IPS DF 4.7 (cell line): ENCODE results near the gene AKR7A3.
A peak's percentile ranks its signal among the peaks of the same experiment; 100 is the strongest.

Experiments used
- DNase-seq: peaks from one replicate; pipeline ENCODE4 v3.0.0-alpha.2; 2013; ENCODE audit warnings: low spot score; ENCODE audit errors: extremely low read depth

The AKR7A3 gene

DNA sequence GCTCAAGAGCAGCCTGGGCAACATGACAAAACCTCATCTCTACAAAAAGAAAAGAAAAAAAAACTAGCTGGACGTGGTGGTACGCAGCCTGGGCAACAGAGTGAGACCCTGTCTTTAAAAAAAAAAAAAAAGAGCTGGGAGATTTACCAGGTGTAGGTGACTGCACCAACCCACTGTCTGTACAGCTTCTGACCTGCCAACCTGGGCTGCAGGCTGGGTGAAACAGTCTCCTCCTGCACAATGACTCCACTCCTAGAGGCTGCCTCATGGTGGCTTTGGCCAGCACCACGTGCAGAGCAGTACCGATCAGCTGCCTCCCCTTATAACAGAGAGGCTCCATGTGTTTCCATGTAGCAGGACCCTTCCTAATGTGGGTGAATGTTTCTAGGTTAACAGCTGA lies 33.3 kb downstream of the AKR7A3 start:
- no peak for DNase-seq

DNA sequence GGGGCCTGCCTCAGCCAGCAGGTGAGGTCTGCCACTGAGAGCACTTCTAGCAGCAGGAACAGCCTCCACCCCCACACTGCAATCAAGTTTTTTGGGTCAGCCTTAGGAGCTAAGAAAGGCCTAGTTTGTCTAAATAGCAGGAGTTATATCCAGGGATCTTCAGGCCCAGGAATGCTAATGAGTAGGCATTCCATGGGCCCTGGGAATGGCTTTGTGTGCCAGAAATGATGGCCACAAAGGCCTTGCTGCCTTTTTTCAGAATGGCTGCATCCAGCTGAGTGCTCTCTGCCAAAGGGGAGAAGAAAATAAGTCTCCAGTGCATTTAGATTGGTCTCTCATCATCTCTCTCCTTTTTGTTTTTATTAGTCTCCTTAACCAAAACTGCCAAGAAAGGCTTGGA lies 34.2 kb downstream of the AKR7A3 start:
- no peak for DNase-seq

DNA sequence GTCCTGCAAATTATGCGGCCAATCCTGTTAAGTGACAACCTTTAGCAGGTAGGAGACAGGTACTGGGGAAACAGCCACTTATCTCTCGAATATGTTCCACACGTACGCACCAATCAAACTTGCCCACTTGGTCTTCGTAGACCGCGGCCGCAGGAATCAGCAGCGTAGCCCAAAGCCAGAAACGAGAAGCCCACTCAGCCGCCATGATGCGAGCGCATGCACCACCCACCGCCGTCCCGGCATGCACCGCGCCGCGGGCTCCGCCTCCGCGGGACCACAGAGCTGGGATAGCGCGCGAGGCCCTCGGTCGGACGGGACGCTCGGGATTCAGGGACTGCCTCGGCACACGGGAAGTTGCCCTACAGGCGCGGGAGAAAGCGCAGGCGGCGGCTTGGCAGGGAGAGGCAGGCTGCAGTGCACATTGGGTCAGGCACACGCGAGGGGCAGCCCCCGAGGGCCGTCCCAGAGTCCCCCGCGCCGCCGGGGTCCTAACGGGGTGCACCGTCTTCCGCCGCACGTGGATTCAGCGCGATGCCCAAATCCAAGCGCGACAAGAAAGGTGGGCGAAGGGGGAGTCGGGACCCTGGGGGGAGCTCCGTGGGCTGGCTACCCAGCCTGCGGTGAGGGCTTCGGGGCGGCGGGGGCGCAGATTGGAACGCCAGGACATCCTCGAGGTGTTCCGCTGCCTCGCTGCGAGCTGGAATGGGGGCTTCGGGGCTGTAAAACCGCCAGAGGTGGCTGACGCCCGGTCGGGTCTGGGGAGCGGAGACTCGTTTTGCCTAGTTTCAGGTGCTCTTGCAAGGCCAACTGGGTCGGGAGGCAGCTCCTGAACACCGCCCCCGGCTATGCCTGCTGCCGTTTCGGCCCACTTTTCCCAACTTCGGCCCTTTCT lies 37.0 kb downstream of the AKR7A3 start, which contains the start of the genes EMC1 and MRTO4:
TSS of gene EMC1 (minus strand) at position 220 of the 892 bp plus-strand sequence. CDS start at position 205, 15 bp downstream.
TSS of gene MRTO4 (plus strand) at position 501 of the 892 bp plus-strand sequence. CDS start at position 532, 31 bp downstream.
- DNase-seq = peak; percentile 60

DNA sequence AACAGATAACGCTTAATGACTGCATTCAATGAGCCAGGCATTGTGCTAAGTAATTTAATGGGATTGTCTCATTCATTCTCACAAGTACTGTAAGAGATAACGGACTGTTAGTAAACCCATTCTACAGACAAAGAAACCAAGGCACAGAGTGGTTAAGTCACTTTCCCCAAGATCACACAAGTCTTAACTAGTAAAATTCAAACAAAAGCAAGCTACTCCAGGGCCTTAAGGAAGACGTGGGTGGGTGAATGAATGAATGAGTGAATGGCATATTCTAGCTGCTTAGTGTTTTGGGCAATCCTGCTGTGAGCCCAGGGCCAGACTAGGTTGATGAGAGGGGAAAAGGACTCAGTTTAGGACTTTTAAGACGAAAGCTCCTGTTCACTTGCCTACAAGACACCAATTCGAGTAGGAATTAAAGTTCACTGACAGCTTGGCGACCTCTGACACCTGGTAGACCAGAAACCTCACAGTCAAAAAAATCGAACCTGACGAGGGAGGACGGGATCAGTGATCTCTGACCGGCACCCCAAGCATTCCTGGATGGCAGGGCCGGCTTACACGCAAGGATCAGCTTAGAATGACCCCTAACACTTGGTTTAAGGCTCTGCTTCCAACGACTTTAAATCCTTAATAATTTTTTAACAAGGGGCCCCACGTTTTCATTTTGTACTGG lies 37.8 kb downstream of the AKR7A3 start:
- no peak for DNase-seq

DNA sequence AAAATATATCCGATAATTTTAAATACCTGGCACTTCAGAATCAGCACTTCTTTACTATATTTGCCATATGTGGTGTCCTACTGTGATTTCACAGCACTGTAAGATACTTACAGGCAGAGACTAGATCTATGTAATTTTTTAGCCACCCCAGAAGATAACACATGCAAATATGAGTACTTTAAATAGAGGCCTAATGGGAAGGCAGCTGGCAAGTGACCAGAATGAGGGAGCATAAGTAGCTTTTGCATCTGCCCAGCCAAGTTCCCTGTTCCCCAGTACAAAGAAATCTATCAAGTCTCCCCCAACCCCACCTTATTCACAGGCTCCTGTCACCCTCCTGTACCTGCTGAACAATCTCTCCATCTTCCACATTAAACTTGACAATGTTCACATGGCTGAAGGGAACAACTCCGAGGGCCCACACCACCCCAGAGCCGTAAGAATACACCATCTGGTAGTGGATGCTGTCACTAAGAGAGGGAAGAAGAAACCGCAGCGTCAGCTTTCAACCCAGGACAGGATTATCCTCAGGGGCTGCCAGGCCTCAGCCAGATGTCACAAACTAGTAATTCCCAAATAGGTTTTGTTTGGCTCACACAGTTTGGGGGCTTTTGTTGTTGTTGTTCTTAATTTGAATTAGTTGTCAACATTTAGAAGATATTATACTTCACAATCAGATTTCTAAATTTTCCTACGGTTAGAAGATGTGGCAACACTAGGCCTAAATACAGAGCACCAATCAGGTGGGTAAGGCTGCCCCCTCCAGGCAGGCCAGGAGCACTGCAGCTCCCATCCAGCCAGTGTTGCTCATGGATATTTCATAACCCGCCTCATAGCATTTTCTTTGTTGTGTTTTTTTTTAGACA lies 47.7 kb downstream of the AKR7A3 start:
- DNase-seq = no peak

DNA sequence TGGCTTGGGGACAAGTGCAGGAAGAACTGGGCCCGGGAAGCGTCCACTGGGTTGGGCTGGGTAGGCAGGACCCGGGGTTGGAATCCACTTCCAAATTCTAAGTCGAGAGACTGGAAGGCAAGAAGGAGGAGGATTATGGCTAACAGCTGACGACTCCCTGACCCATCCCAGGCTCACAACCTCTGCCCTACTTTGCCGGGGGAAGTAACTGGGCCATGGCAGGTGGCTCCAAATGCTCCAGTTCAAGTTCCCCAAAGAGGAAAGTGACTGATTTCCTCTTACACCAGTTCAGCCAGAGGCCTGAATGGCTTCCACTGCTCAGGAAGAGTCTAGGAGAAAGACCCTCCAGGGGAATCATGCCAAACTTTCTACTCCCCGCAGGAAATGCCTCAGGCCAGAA lies 48.7 kb downstream of the AKR7A3 start:
- DNase-seq = no peak

- DNase-seq = no peak
Observed at GRCh38 chr1:19234224-19234623, 54.3 kb downstream of the AKR7A3 start.
